H9 (cell line): ENCODE measurements around the gene ITPRIPL1. TPM values are rescaled to one million over a fixed set of nuclear protein-coding genes. Genes with fewer than 3 reads are reported as not detected.

ENCODE experiments used
- DNase-seq: peaks from one replicate; pipeline ENCODE4 v3.0.0-alpha.2; 2017
- H2AFZ ChIP-seq: one replicate; pipeline ENCODE4 v1.6.1; 2013; ENCODE audit warnings: mild to moderate bottlenecking, low read length, control low read depth, moderate library complexity
- H2AK5ac ChIP-seq: 2 replicates; pipeline ENCODE4 v1.6.1; 2013; ENCODE audit warnings: low read length, control low read depth, mixed read lengths; ENCODE audit not compliant: insufficient read length
- H2BK120ac ChIP-seq: one replicate; pipeline ENCODE4 v1.6.1; 2013; ENCODE audit warnings: low read depth, mild to moderate bottlenecking, low read length, control low read depth, inconsistent platforms; ENCODE audit not compliant: poor library complexity, severe bottlenecking
- H2BK12ac ChIP-seq: 2 replicates; pipeline ENCODE4 v1.6.1; 2013; ENCODE audit warnings: low read length, control low read depth, mixed read lengths, low read depth; ENCODE audit not compliant: insufficient read length
- H2BK15ac ChIP-seq: 2 replicates; pipeline ENCODE4 v1.6.1; 2013; ENCODE audit warnings: low read depth, low read length, control low read depth
- H2BK20ac ChIP-seq: one replicate; pipeline ENCODE4 v1.6.1; 2013; ENCODE audit warnings: low read depth, mild to moderate bottlenecking, low read length, control low read depth, inconsistent platforms; ENCODE audit not compliant: poor library complexity, severe bottlenecking
- H2BK5ac ChIP-seq: 2 replicates; pipeline ENCODE4 v1.6.1; 2013; ENCODE audit warnings: low read length, control low read depth, mixed read lengths; ENCODE audit not compliant: insufficient read length
- H3K14ac ChIP-seq: 2 replicates; pipeline ENCODE4 v1.6.1; 2013; ENCODE audit warnings: low read length, control low read depth; ENCODE audit not compliant: insufficient read depth
- H3K18ac ChIP-seq: 2 replicates; pipeline ENCODE4 v1.6.1; 2013; ENCODE audit warnings: low read depth, mild to moderate bottlenecking, mixed read lengths, low read length, control low read depth; ENCODE audit not compliant: insufficient read length
- H3K23ac ChIP-seq: 2 replicates; pipeline ENCODE4 v1.6.1; 2013; ENCODE audit warnings: low read length, control low read depth, mixed read lengths, low read depth; ENCODE audit not compliant: insufficient read length
- H3K23me2 ChIP-seq: 2 replicates; pipeline ENCODE4 v1.6.1; 2013; ENCODE audit warnings: low read depth, mild to moderate bottlenecking, mixed read lengths, low read length, control low read depth; ENCODE audit not compliant: insufficient read length, poor library complexity, severe bottlenecking
- H3K27ac ChIP-seq: 2 replicates; pipeline ENCODE4 v1.5.1; 2013; ENCODE audit warnings: low read length, control low read depth, mixed read lengths, low read depth; ENCODE audit not compliant: insufficient read length
- H3K27me3 ChIP-seq: 2 replicates; pipeline ENCODE4 v1.6.1; 2013; ENCODE audit warnings: low read length, control low read depth, inconsistent platforms; ENCODE audit not compliant: insufficient read depth
- H3K4ac ChIP-seq: 2 replicates; pipeline ENCODE4 v1.6.1; 2013; ENCODE audit warnings: low read depth, mild to moderate bottlenecking, control low read depth, inconsistent platforms, low read length, moderate library complexity
- H3K4me1 ChIP-seq: 2 replicates; pipeline ENCODE4 v1.6.1; 2013; ENCODE audit warnings: low read length, control low read depth, inconsistent platforms; ENCODE audit not compliant: insufficient read depth
- H3K4me2 ChIP-seq: 2 replicates; pipeline ENCODE4 v1.6.1; 2013; ENCODE audit warnings: low read length, control low read depth, mixed read lengths; ENCODE audit not compliant: insufficient read length, insufficient read depth
- H3K56ac ChIP-seq: 2 replicates; pipeline ENCODE4 v1.6.1; 2013; ENCODE audit warnings: low read depth, mild to moderate bottlenecking, mixed read lengths, low read length, control low read depth; ENCODE audit not compliant: insufficient read length
- H3K79me1 ChIP-seq: 2 replicates; pipeline ENCODE4 v1.6.1; 2013; ENCODE audit warnings: low read depth, mild to moderate bottlenecking, moderate library complexity, low read length, control low read depth, inconsistent platforms; ENCODE audit not compliant: insufficient read depth, poor library complexity, severe bottlenecking
- H3K79me2 ChIP-seq: 2 replicates; pipeline ENCODE4 v1.6.1; 2013; ENCODE audit warnings: low read length, control low read depth, inconsistent platforms; ENCODE audit not compliant: insufficient read depth
- H3K9ac ChIP-seq: 2 replicates; pipeline ENCODE4 v1.6.1; 2013; ENCODE audit warnings: low read length, control low read depth, mixed read lengths; ENCODE audit not compliant: insufficient read length; ENCODE audit errors: extremely low read depth
- H3K9me3 ChIP-seq: one replicate; pipeline ENCODE4 v1.6.1; 2013; ENCODE audit warnings: low read depth, low read length, inconsistent platforms; ENCODE audit not compliant: control insufficient read depth
- H3T11ph ChIP-seq: one replicate; pipeline ENCODE4 v1.6.1; 2013; ENCODE audit warnings: mild to moderate bottlenecking, low read length, control low read depth, inconsistent platforms
- H4K20me1 ChIP-seq: one replicate; pipeline ENCODE4 v1.6.1; 2013; ENCODE audit not compliant: control insufficient read depth, insufficient read length, insufficient read depth
- H4K5ac ChIP-seq: 2 replicates; pipeline ENCODE4 v1.6.1; 2013; ENCODE audit warnings: low read depth, mild to moderate bottlenecking, mixed read lengths, low read length, control low read depth; ENCODE audit not compliant: insufficient read length
- H4K8ac ChIP-seq: replicated peaks from 2 replicates; pipeline ENCODE4 v1.6.1; 2013; ENCODE audit warnings: low read length, control low read depth, mixed read lengths, low read depth; ENCODE audit not compliant: insufficient read length
- H4K91ac ChIP-seq: 2 replicates; pipeline ENCODE4 v1.6.1; 2013; ENCODE audit warnings: low read depth, mild to moderate bottlenecking, moderate library complexity, mixed read lengths, low read length, control low read depth; ENCODE audit not compliant: insufficient read length
- H3K27ac Mint-ChIP-seq, 3 experiments: 2 replicates in 2 of 3; 3 replicates in 1 of 3; pipeline ENCODE4 v1.8.0; 2020 to 2021; ENCODE audit warnings: mixed read lengths in 3 of 3, mild to moderate bottlenecking in 1 of 3, moderate library complexity in 1 of 3
- H3K27me3 Mint-ChIP-seq: 2 replicates; pipeline ENCODE4 v1.8.0; 2021; ENCODE audit warnings: low read depth, mild to moderate bottlenecking, moderate library complexity, mixed read lengths
- H3K36me3 Mint-ChIP-seq, 3 experiments: 2 replicates in 2 of 3; 3 replicates in 1 of 3; pipeline ENCODE4 v1.8.0; 2020 to 2021; ENCODE audit warnings: low read depth in 3 of 3, mixed read lengths in 3 of 3; ENCODE audit not compliant: insufficient read depth in 1 of 3
- H3K4me1 Mint-ChIP-seq, 2 experiments: 2 replicates each; pipeline ENCODE4 v1.8.0; 2020; ENCODE audit warnings: mixed read lengths in 2 of 2
- H3K4me3 Mint-ChIP-seq, 2 experiments: 2 replicates in 1 of 2; 3 replicates in 1 of 2; pipeline ENCODE4 v1.8.0; 2020 to 2021; ENCODE audit warnings: mild to moderate bottlenecking in 2 of 2, mixed read lengths in 2 of 2, moderate library complexity in 1 of 2
- H3K9me3 Mint-ChIP-seq, 2 experiments: 2 replicates in 1 of 2; 3 replicates in 1 of 2; pipeline ENCODE4 v1.8.0; 2020; ENCODE audit warnings: mild to moderate bottlenecking in 2 of 2, mixed read lengths in 2 of 2, moderate library complexity in 1 of 2
- WGBS: extraction: QIAGEN DNeasy Blood & Tissue Kit; methylation state at CpG from one replicate; pipeline ENCODE4 v1.1.7; 2013; ENCODE audit warnings: missing lambda C conversion rate, low lambda C conversion rate, mixed read lengths; ENCODE audit not compliant: insufficient read length; ENCODE audit errors: extremely low coverage; 5-methylcytosine and 5-hydroxymethylcytosine counted together
- total RNA-seq: library from RNA; stranded (reverse); gene quantifications from 2 replicates; pipeline ENCODE4 v1.2.1, GENCODE V29; 2021
- TF ChIP-seq, protein P1 (sequence below): fragments of 200-600 bp; sonication (generic); conservative IDR thresholded peaks from 3 replicates; pipeline ENCODE4 v1.8.0; 2021; ENCODE audit warnings: antibody characterized with exemption, mild to moderate bottlenecking

Gene ITPRIPL1
- total RNA-seq, 1 experiment from 2014 or later: 16.3 TPM

DNA sequence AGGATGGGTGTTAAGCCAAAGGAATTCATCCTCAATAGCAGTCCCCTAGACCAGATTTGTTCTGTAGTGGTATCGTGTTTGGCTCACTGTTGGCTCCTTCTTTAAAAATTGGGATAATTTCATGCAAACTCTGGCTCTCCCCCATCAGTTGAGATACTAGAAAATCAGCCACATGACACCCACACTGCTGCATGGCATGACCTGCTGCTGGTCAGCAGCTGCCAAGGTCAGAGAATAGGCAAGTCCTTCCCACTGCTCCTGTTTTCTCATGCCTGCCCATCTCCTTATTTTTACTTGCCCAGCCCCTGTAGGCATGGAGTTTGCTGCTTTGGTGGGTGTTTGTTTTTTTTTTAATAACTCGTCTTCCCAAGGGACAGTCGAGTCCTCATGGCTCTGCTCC lies 18.7 kb upstream of the ITPRIPL1 start:
- no peak for DNase-seq
- H3K18ac ChIP-seq: no peak overlapping the region
- no peak overlapping the region for H2BK20ac ChIP-seq
- Mint-ChIP-seq H3K27me3 (peaks cover 2% of the 10 kb centered on the region; the same call in 1 of the 2 replicates), H3K27ac (peak overlapping the region; percentile 91 to 99 (median 99); a peak in 5 of 7 replicates), H3K36me3 (peaks cover 30 to 34% (median 32%) of the 10 kb centered on the region in 3 experiments; a peak in 6 of 7 replicates), H3K4me1 (peaks cover 19 to 21% of the 10 kb centered on the region in 2 experiments), H3K4me3 (peak overlapping the region; percentile 97 to 99), H3K9me3 (no peaks in the 10 kb centered on the region; a peak in 1 of 5 replicates)
- no peaks in the 10 kb centered on the region for H3K27me3 ChIP-seq
- H2BK120ac ChIP-seq: no peak overlapping the region
- no peaks in the 10 kb centered on the region for H3K79me1 ChIP-seq
- no peaks in the 10 kb centered on the region for H3K9me3 ChIP-seq
- no peak overlapping the region for H3T11ph ChIP-seq
- TF ChIP-seq, protein P1, sequence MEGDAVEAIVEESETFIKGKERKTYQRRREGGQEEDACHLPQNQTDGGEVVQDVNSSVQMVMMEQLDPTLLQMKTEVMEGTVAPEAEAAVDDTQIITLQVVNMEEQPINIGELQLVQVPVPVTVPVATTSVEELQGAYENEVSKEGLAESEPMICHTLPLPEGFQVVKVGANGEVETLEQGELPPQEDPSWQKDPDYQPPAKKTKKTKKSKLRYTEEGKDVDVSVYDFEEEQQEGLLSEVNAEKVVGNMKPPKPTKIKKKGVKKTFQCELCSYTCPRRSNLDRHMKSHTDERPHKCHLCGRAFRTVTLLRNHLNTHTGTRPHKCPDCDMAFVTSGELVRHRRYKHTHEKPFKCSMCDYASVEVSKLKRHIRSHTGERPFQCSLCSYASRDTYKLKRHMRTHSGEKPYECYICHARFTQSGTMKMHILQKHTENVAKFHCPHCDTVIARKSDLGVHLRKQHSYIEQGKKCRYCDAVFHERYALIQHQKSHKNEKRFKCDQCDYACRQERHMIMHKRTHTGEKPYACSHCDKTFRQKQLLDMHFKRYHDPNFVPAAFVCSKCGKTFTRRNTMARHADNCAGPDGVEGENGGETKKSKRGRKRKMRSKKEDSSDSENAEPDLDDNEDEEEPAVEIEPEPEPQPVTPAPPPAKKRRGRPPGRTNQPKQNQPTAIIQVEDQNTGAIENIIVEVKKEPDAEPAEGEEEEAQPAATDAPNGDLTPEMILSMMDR: no peak
- no peaks in the 10 kb centered on the region for H4K20me1 ChIP-seq
- H3K14ac ChIP-seq: no peak overlapping the region
- no peak overlapping the region for H4K91ac ChIP-seq
- no peak overlapping the region for H2BK15ac ChIP-seq
- no CpG with 5 or more reads among the region's 3 CpGs for WGBS
- H3K4me1 ChIP-seq: peaks cover 3% of the 10 kb centered on the region; the same call in 1 of the 2 replicates
- H3K9ac ChIP-seq: peak overlapping the region; percentile 59
- H2AK5ac ChIP-seq: no peak overlapping the region
- H3K56ac ChIP-seq: no peak overlapping the region
- no peak overlapping the region for H3K4ac ChIP-seq
- H2BK5ac ChIP-seq: no peak overlapping the region
- peak overlapping the region; percentile 70 for H3K4me2 ChIP-seq
- no peak overlapping the region for H3K27ac ChIP-seq
- H3K23me2 ChIP-seq: peaks cover 9% of the 10 kb centered on the region
- no peak overlapping the region for H2AFZ ChIP-seq
- H4K8ac ChIP-seq: no peak overlapping the region
- H3K23ac ChIP-seq: no peak overlapping the region
- no peak overlapping the region for H2BK12ac ChIP-seq
- no peak overlapping the region for H4K5ac ChIP-seq
- peaks cover 5% of the 10 kb centered on the region; the same call in 1 of the 2 replicates for H3K79me2 ChIP-seq
